Measurements from ENCODE around the gene HSD11B1.

DNA sequence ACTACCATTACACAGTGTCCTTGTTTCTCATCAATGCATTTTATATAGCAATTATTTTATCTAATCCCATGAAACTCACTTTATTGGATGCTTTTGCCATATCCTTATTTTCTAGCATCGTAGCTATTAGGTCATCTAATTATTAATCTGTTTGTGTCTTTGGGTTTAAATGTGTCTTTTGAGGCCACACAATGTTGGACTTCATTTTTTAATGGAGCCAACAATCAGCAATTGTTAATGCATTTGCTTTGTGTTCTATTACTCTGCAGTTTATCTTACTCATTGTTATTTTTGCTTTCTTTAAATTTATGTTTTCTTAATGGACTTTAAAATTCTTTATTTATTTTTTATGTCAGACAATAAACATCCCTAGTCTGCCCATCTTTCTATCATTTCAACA lies 1.8 kb upstream of the HSD11B1 start:
- TF ChIP-seq, protein P1, sequence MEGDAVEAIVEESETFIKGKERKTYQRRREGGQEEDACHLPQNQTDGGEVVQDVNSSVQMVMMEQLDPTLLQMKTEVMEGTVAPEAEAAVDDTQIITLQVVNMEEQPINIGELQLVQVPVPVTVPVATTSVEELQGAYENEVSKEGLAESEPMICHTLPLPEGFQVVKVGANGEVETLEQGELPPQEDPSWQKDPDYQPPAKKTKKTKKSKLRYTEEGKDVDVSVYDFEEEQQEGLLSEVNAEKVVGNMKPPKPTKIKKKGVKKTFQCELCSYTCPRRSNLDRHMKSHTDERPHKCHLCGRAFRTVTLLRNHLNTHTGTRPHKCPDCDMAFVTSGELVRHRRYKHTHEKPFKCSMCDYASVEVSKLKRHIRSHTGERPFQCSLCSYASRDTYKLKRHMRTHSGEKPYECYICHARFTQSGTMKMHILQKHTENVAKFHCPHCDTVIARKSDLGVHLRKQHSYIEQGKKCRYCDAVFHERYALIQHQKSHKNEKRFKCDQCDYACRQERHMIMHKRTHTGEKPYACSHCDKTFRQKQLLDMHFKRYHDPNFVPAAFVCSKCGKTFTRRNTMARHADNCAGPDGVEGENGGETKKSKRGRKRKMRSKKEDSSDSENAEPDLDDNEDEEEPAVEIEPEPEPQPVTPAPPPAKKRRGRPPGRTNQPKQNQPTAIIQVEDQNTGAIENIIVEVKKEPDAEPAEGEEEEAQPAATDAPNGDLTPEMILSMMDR (IDR thresholded peaks at IDR 0.05; ENCODE audit: low read depth, low read length), result no peak
- no peak for TF ChIP-seq POLR2A (IDR thresholded peaks at IDR 0.05; ENCODE audit: extremely low read depth, insufficient read length)

All from NB4 (cell line).